Measurements from ENCODE around the gene ZNF598.

DNA sequence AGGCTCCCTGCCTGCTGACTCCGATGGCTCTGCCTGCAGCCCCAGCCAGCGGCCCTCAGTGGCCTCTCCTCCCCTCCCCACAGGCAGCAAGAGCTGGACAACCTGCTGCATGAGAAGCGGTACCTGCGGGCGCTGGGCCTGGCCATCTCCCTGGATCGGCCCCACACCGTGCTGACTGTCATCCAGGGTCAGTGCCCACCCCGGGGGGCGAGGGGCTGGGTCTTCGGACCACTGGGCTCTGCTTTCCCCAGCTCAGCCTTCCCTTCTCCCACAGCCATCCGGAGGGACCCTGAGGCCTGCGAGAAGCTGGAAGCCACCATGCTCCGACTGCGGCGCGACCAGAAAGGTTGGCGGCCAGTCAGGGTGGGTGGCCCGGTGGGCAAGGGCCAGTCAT is 31.7 kb downstream of the ZNF598 start:
- TF ChIP-seq, protein P1, sequence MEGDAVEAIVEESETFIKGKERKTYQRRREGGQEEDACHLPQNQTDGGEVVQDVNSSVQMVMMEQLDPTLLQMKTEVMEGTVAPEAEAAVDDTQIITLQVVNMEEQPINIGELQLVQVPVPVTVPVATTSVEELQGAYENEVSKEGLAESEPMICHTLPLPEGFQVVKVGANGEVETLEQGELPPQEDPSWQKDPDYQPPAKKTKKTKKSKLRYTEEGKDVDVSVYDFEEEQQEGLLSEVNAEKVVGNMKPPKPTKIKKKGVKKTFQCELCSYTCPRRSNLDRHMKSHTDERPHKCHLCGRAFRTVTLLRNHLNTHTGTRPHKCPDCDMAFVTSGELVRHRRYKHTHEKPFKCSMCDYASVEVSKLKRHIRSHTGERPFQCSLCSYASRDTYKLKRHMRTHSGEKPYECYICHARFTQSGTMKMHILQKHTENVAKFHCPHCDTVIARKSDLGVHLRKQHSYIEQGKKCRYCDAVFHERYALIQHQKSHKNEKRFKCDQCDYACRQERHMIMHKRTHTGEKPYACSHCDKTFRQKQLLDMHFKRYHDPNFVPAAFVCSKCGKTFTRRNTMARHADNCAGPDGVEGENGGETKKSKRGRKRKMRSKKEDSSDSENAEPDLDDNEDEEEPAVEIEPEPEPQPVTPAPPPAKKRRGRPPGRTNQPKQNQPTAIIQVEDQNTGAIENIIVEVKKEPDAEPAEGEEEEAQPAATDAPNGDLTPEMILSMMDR (IDR thresholded peaks at IDR 0.05) = no peak
- TF ChIP-seq ZFX (IDR thresholded peaks at IDR 0.05; ENCODE audit: borderline replicate concordance) = no peak

Measured in 22Rv1 (cell line).